Central memory CD8-positive, alpha-beta T cell (primary cell): ENCODE data around the gene ITGA3.
A peak's percentile ranks its signal among the peaks of the same experiment; 100 is the strongest.

Experiments used
- ATAC-seq: fragments of 150-1000 bp; cut with Tn5 transposase; replicated peaks from 2 replicates; pipeline ENCODE4 v1.10.0; 2022; ENCODE audit warnings: mild to moderate bottlenecking, moderate FRiP score, moderate number of reproducible peaks; ENCODE audit not compliant: poor library complexity, severe bottlenecking; ENCODE audit errors: extremely low read depth
- DNase-seq, 2 donors: peaks; one replicate each; pipeline ENCODE4 v3.0.0; 2021; ENCODE audit warnings: low spot score in 2 of 2
- H3K27ac Mint-ChIP-seq: one replicate; pipeline ENCODE4 v1.8.0; 2022; ENCODE audit warnings: low read depth, mild to moderate bottlenecking, moderate library complexity, mixed read lengths
- H3K27me3 Mint-ChIP-seq: one replicate; pipeline ENCODE4 v1.8.0; 2022; ENCODE audit warnings: mixed read lengths
- H3K36me3 Mint-ChIP-seq: one replicate; pipeline ENCODE4 v1.8.0; 2022; ENCODE audit warnings: mild to moderate bottlenecking, moderate library complexity, mixed read lengths; ENCODE audit not compliant: insufficient read depth
- H3K4me1 Mint-ChIP-seq: one replicate; pipeline ENCODE4 v1.8.0; 2022; ENCODE audit warnings: mixed read lengths
- H3K4me3 Mint-ChIP-seq: one replicate; pipeline ENCODE4 v1.8.0; 2022; ENCODE audit warnings: mild to moderate bottlenecking, moderate library complexity, mixed read lengths
- H3K9me3 Mint-ChIP-seq: one replicate; pipeline ENCODE4 v1.8.0; 2022; ENCODE audit warnings: mixed read lengths

Gene ITGA3

GRCh38 chr17:50055426-50056216 lies at the start of gene ITGA3:
Gene ITGA3, plus strand, starts transcription at chr17:50056110. Its CDS starts 330 bp downstream, at chr17:50056440.
- peak within 1 kb of the TSS; percentile 69 for H3K27ac Mint-ChIP-seq
- DNase-seq (no peak), ATAC-seq (peak; percentile 54)
- no peaks in the 10 kb centered on the region for H3K9me3 Mint-ChIP-seq
- H3K36me3 Mint-ChIP-seq = no peaks in the 10 kb centered on the region
- H3K4me3 Mint-ChIP-seq = peak within 1 kb of the TSS; percentile 88
- H3K4me1 Mint-ChIP-seq = peaks cover 24% of the 10 kb centered on the region
- no peaks in the 10 kb centered on the region for H3K27me3 Mint-ChIP-seq

DNA sequence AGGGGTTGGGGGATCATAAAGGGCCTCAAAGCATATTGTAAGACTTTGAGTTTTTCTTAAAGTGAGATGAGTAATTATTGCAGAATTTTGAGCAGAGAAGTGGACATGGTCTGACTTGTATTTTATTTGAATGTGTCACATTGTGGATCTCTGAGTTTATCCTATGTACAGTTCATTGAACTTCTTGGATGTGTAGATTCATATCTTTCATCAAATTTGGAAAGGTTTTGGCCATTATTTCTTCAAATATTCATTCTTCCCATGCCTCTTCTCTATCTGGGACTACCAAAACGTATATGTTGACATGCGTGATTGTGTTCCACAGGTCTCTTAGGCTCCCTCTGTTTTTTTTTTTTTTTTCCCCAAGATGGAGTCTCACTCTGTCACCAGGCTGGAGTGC lies 46.6 kb upstream of the ITGA3 start:
- H3K4me3 Mint-ChIP-seq = no peak overlapping the region
- H3K9me3 Mint-ChIP-seq = peaks cover 11% of the 10 kb centered on the region
- ATAC-seq (no peak), DNase-seq (no peak)
- H3K36me3 Mint-ChIP-seq = no peaks in the 10 kb centered on the region
- H3K4me1 Mint-ChIP-seq = no peaks in the 10 kb centered on the region
- H3K27me3 Mint-ChIP-seq = peaks cover 70% of the 10 kb centered on the region
- H3K27ac Mint-ChIP-seq = no peak overlapping the region

DNA sequence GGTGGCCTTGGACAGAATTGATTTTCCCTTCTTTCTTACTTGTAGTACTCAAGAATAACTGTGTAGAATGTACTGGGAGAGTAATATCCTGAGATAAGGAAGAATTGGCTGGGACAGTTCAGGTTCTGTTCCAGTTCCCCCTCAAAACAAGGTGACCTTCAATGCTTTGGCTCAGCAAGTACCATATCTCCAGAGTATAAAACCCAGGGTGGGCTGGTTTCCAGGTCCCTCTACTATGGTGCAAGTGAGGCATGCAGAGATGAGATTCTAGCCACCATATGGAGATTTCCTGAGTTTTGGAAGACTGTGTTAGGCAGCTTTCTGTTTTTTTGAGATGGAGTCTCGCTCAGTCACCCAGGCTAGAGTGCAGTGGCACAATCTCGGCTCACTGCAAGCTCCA lies 42.8 kb upstream of the ITGA3 start:
- H3K27ac Mint-ChIP-seq = no peak overlapping the region
- H3K4me3 Mint-ChIP-seq = no peak overlapping the region
- H3K36me3 Mint-ChIP-seq = no peaks in the 10 kb centered on the region
- no peaks in the 10 kb centered on the region for H3K4me1 Mint-ChIP-seq
- H3K27me3 Mint-ChIP-seq = peaks cover 49% of the 10 kb centered on the region
- DNase-seq (no peak), ATAC-seq (no peak)
- H3K9me3 Mint-ChIP-seq = peaks cover 21% of the 10 kb centered on the region

GRCh38 chr17:50014471-50015088 lies 41.3 kb upstream of the ITGA3 start:
- DNase-seq (no peak), ATAC-seq (no peak)
- H3K4me3 Mint-ChIP-seq = no peak overlapping the region
- peaks cover 36% of the 10 kb centered on the region for H3K27me3 Mint-ChIP-seq
- no peaks in the 10 kb centered on the region for H3K4me1 Mint-ChIP-seq
- peaks cover 16% of the 10 kb centered on the region for H3K9me3 Mint-ChIP-seq
- H3K36me3 Mint-ChIP-seq = no peaks in the 10 kb centered on the region
- H3K27ac Mint-ChIP-seq = no peak overlapping the region

DNA sequence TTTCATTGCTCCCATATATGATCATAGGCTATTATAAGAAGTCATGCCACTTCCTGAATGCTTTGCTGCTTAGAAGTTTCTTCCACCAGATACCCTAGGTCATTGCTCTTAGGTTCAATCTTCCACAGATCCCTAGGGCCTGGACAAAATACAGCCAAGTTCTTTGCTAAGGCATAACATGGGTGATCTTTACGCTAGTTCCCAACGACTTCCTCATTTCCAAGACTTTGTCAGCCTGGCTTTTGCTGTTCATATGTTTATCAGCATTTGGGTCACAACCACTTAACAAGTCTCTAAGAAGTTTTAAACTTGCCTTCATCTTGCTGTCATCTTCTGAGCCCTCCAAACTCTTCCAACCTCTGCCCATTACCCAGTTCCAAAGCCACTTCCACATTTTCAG lies 40.8 kb upstream of the ITGA3 start:
- H3K4me3 Mint-ChIP-seq = no peak overlapping the region
- no peaks in the 10 kb centered on the region for H3K4me1 Mint-ChIP-seq
- peaks cover 16% of the 10 kb centered on the region for H3K9me3 Mint-ChIP-seq
- ATAC-seq (no peak), DNase-seq (no peak)
- H3K27ac Mint-ChIP-seq = no peak overlapping the region
- no peaks in the 10 kb centered on the region for H3K36me3 Mint-ChIP-seq
- peaks cover 30% of the 10 kb centered on the region for H3K27me3 Mint-ChIP-seq

DNA sequence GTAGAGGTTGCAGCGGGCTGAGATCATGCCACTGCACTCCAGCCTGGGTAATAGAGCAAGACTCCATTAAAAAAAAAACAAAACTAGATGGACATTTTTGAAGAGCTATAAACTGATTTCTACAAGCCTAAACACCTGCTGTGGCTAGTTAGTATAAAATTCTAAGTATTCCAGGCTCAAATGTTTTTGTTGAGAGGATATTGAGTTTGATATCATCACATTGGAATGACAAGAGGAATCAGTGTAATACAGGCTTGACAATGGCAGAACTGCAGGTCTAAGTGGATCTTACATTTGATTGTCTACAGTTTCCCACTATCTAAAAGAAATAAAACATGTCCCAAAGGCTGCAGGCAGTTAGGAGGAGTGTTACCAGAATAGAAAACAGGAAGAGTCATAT lies 37.0 kb upstream of the ITGA3 start:
- H3K4me1 Mint-ChIP-seq = no peaks in the 10 kb centered on the region
- H3K9me3 Mint-ChIP-seq = peaks cover 10% of the 10 kb centered on the region
- ATAC-seq (no peak), DNase-seq (no peak)
- no peak overlapping the region for H3K4me3 Mint-ChIP-seq
- no peak overlapping the region for H3K27ac Mint-ChIP-seq
- peaks cover 18% of the 10 kb centered on the region for H3K27me3 Mint-ChIP-seq
- no peaks in the 10 kb centered on the region for H3K36me3 Mint-ChIP-seq

GRCh38 chr17:50020841-50021599 lies 34.9 kb upstream of the ITGA3 start:
- Mint-ChIP-seq H3K4me3 (no peak overlapping the region), H3K4me1 (no peaks in the 10 kb centered on the region), H3K27ac (no peak overlapping the region), H3K36me3 (no peaks in the 10 kb centered on the region), H3K27me3 (peaks cover 18% of the 10 kb centered on the region), H3K9me3 (no peaks in the 10 kb centered on the region)
- no peak for DNase-seq
- ATAC-seq = no peak

DNA sequence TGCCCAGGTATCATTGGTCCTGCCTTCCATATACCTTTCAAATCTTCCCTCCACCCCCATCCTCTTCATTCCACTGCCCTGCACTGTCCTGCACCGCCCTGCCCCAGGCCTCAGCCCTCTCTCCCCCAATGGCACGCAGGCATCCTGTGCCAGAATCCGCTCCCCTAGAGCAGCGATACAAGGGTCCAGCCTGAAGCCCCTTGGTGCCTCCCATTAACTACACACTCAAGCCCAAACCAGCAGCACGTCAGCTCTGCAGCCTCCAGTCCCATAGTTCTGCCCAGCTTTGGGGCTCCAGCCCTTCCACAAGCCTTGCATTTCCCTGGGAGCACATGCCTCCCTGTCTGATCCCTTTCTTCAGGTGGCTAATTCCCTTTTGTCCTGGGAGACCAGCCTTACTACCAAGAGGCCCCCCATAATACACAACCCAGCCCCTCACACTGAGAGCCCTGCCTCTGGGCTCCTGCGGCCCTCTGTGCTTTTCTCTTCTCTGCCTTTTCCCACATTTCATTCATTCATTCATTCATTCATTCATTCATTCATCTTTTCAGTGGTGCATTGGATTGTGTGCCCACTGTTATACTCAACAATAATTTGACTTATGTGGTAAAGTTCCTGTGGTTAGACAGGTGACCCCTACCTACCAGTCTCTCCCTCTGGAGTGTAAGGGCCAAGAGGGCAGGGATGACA lies 34.1 kb upstream of the ITGA3 start:
- Mint-ChIP-seq H3K9me3 (no peaks in the 10 kb centered on the region), H3K36me3 (no peaks in the 10 kb centered on the region), H3K4me3 (no peak overlapping the region), H3K4me1 (no peaks in the 10 kb centered on the region), H3K27me3 (peaks cover 18% of the 10 kb centered on the region), H3K27ac (no peak overlapping the region)
- ATAC-seq (no peak), DNase-seq (no peak)

- ATAC-seq (no peak), DNase-seq (no peak)
- Mint-ChIP-seq H3K9me3 (no peaks in the 10 kb centered on the region), H3K4me1 (peaks cover 4% of the 10 kb centered on the region), H3K27me3 (peaks cover 24% of the 10 kb centered on the region), H3K4me3 (no peak overlapping the region), H3K27ac (no peak overlapping the region), H3K36me3 (no peaks in the 10 kb centered on the region)
These were observed 33.3 kb upstream of the ITGA3 start for GRCh38 chr17:50022463-50023130.

DNA sequence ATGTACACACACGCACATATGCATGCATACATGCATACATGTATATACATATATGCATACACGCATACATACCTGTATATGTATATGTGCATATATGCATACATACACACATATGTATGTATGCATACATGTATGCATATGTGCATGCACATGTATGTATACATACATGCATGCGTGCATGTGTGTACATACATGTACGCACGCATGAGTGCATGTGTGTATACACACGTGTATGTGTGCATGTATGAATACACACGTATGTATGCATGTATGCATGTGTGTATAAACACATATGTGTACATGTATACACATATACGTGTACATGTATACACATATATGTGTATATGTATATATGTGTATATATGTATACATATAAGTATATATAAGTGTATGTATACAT lies 32.4 kb upstream of the ITGA3 start:
- ATAC-seq (no peak), DNase-seq (no peak)
- H3K9me3 Mint-ChIP-seq = no peaks in the 10 kb centered on the region
- H3K4me3 Mint-ChIP-seq = no peak overlapping the region
- H3K27ac Mint-ChIP-seq = no peak overlapping the region
- H3K4me1 Mint-ChIP-seq = peaks cover 5% of the 10 kb centered on the region
- peaks cover 33% of the 10 kb centered on the region for H3K27me3 Mint-ChIP-seq
- H3K36me3 Mint-ChIP-seq = no peaks in the 10 kb centered on the region

DNA sequence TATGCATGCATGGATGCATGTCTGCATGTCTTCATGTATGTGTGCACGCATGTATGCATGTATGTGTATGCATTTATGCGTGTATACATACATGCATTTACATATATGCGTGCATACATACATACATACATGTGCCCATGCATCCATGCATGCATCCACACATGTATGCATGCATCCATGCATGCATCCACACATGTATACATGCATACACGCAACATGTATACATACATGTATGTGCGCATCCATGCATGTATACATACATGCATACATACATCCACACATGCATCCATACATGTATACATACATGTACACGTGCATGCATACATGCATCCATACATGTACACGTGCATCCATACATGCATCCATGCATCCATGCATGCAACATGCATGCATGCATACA lies 31.1 kb upstream of the ITGA3 start:
- ATAC-seq (no peak), DNase-seq (no peak)
- Mint-ChIP-seq H3K36me3 (no peaks in the 10 kb centered on the region), H3K9me3 (no peaks in the 10 kb centered on the region), H3K27ac (no peak overlapping the region), H3K4me1 (peaks cover 5% of the 10 kb centered on the region), H3K4me3 (no peak overlapping the region), H3K27me3 (peaks cover 44% of the 10 kb centered on the region)

DNA sequence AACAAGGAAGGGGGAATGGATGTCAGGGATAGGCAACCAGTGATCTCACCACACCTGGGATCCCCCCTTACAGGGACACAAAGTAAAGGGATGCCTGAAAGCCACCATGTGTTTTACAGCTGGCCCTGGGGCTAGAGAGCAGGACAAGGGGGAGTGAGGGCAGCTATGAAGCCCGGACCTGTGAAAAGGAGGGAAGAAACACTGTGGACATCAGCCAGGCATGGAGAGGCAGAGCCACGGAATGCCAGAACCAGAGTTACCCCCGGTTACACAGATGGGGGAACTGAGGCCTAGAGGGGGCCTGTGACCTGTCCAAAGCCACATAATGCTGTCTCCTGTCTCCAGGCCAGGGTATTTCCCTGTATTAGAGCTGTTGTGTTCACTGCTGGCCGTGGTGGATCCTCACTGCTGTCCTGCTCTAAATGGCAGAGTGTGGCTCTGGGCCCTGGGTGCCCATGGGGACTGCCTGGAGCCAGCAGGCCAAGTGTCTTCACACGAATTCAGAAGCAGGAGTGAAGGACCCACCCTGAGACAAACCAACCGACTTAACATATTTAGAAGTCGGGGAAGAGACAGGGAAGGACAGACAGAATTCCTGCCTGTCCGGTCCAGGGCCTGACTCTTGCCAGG lies 29.7 kb upstream of the ITGA3 start:
- no peak for ATAC-seq
- H3K4me3 Mint-ChIP-seq = no peak overlapping the region
- peaks cover 48% of the 10 kb centered on the region for H3K27me3 Mint-ChIP-seq
- H3K36me3 Mint-ChIP-seq = no peaks in the 10 kb centered on the region
- H3K27ac Mint-ChIP-seq = no peak overlapping the region
- DNase-seq = no peak
- H3K9me3 Mint-ChIP-seq = no peaks in the 10 kb centered on the region
- H3K4me1 Mint-ChIP-seq = peaks cover 5% of the 10 kb centered on the region
